GM12872 (cell line): ENCODE results near the gene DBNDD1.
A peak's percentile ranks its signal among the peaks of the same experiment; 100 is the strongest.

Source experiments
- CTCF ChIP-seq: IDR thresholded peaks from 3 replicates; pipeline ENCODE4 v1.5.1; 2011; ENCODE audit warnings: low read depth, mild to moderate bottlenecking, low read length, moderate library complexity; ENCODE audit not compliant: insufficient read depth

The DBNDD1 gene

GRCh38 chr16:89999831-90000574 is 19.3 kb downstream of the DBNDD1 start:
- peak; percentile 27; the same call in 2 of the 3 replicates for TF ChIP-seq CTCF

- no peak for TF ChIP-seq CTCF
Measured at GRCh38 chr16:89996178-89996489, 23.1 kb downstream of the DBNDD1 start.

- TF ChIP-seq CTCF, result no peak
Measured at GRCh38 chr16:89994389-89994720, 24.9 kb downstream of the DBNDD1 start.

- no peak for TF ChIP-seq CTCF
Measured at GRCh38 chr16:89993971-89994370, 25.3 kb downstream of the DBNDD1 start.

GRCh38 chr16:89993377-89993776 is 25.9 kb downstream of the DBNDD1 start:
- TF ChIP-seq CTCF, result no peak

GRCh38 chr16:89990799-89991198 is 28.5 kb downstream of the DBNDD1 start:
- TF ChIP-seq CTCF, result no peak

- TF ChIP-seq CTCF, result no peak
Measured at GRCh38 chr16:89988951-89989350, 30.3 kb downstream of the DBNDD1 start.
